Islet precursor cell (in vitro differentiated cells): ENCODE results near the gene YLPM1.
"Not testable (repeated sequence)": the region's sequence is repeated elsewhere in the genome, so short reads cannot be mapped to it uniquely, and the experiment has no call there.

ENCODE experiments used
- DNase-seq: peaks from one replicate; pipeline ENCODE4 v3.0.0-alpha.2; 2018

Gene YLPM1, protein sequence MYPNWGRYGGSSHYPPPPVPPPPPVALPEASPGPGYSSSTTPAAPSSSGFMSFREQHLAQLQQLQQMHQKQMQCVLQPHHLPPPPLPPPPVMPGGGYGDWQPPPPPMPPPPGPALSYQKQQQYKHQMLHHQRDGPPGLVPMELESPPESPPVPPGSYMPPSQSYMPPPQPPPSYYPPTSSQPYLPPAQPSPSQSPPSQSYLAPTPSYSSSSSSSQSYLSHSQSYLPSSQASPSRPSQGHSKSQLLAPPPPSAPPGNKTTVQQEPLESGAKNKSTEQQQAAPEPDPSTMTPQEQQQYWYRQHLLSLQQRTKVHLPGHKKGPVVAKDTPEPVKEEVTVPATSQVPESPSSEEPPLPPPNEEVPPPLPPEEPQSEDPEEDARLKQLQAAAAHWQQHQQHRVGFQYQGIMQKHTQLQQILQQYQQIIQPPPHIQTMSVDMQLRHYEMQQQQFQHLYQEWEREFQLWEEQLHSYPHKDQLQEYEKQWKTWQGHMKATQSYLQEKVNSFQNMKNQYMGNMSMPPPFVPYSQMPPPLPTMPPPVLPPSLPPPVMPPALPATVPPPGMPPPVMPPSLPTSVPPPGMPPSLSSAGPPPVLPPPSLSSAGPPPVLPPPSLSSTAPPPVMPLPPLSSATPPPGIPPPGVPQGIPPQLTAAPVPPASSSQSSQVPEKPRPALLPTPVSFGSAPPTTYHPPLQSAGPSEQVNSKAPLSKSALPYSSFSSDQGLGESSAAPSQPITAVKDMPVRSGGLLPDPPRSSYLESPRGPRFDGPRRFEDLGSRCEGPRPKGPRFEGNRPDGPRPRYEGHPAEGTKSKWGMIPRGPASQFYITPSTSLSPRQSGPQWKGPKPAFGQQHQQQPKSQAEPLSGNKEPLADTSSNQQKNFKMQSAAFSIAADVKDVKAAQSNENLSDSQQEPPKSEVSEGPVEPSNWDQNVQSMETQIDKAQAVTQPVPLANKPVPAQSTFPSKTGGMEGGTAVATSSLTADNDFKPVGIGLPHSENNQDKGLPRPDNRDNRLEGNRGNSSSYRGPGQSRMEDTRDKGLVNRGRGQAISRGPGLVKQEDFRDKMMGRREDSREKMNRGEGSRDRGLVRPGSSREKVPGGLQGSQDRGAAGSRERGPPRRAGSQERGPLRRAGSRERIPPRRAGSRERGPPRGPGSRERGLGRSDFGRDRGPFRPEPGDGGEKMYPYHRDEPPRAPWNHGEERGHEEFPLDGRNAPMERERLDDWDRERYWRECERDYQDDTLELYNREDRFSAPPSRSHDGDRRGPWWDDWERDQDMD (N-terminal part only)

DNA sequence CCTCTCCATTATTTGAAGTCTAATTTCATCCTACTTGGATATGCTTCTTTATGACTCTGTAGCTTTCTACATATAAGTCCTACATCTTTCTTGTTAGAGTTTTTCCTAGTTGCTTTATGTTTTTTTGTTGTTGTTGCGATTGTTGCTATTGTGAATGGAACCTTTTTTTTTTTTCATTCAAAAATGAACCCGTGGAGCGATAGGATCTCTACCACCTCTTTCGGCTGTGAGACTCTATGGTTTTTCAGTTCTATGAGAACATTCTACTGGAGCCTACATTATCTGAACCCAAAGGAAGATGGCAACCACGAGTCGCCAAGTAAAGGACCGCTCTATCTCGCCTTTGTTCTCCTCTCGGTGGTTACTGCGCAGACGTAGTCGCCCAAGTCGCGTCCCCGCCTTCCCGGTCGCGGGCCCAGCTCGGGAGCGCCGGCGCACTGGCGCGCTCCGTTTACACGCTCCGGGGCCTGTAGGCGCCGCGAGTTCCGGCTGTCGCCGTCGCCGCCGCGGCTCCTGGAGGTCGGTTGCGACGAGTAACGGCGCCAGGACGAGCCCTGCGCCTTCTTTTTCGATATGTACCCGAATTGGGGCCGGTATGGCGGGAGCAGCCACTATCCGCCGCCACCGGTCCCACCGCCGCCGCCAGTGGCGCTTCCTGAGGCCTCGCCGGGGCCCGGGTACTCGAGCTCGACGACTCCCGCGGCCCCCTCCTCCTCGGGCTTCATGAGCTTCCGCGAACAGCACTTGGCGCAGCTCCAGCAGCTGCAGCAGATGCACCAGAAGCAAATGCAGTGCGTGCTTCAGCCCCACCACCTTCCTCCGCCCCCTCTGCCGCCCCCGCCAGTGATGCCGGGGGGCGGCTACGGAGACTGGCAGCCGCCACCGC lies at the start of gene YLPM1:
YLPM1 (plus strand) TSS at position 400 of the 886 bp plus-strand sequence; CDS start at position 574, 174 bp downstream.
- DNase-seq: peak; percentile 96

DNA sequence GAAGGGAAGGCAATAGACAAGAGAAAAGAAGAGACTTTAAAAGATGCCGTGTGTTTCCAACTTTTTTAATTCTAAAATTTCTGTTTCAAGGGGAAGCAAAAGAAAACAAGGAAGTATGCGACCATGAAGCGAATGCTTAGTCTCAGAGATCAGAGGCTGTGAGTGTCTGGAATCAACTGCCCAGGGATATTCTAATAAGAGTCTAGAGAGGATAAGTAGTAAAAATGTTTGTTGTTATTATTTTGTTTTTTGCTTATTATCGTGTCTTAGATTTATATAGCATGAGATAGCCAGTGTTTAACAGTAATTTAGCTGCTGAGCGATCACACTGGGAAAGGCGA lies 49.8 kb upstream of the YLPM1 start:
- no peak for DNase-seq

DNA sequence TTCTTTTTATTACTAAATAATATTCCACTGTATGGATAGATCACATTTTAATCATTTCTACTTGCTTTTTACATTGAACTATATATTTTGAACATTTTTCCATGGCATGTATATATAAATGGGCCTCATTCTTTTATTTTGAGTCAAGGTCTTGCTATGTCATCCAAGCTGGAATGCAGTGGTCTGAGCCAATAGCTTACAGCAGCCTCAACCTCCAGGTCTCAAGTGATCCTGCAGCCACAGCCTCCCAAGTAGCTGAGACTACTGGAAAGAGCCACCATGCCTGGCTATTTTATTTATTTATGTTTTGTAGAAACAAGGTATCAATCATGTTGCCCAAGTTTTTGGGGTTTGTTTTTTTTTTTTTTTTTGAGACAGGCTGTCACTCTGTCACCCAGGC lies 42.6 kb upstream of the YLPM1 start:
- DNase-seq: no peak

DNA sequence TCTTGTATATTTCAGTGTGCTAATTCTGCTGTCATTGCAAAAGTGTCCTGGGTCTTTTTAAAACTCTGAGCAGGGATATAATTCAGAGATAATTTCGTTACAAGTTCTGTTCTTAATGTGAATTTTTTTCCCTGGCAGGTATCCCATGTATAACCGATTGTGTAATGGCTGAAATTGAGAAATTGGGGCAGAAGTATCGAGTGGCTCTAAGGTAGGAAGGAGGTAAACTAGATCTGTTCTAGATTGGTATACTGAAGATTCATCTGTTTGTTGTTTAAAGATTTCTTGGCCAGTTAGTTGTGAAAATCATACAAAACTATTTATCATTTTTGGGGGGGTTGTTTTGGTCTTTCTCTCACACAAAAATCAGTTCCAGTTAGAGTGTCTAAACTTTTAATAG lies 40.0 kb upstream of the YLPM1 start:
- DNase-seq: no peak

DNA sequence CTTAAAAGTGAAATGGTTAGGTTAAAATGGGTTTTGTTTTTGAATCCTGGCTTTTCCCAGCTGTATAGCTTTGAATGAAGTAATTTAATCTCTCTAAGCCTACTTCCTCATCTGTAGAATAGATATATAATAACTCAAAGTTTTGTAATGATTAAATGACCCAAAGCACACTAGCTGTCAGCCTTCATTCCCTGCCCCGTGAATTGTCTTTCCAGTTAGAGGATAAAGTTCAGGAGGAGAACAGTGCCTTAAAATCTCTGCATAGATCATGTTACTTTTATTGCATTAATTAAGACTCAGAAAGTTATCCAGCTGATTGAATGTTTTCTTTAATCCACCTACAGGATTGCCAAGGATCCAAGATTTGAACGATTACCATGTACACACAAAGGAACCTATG lies 30.7 kb upstream of the YLPM1 start:
- DNase-seq: no peak

DNA sequence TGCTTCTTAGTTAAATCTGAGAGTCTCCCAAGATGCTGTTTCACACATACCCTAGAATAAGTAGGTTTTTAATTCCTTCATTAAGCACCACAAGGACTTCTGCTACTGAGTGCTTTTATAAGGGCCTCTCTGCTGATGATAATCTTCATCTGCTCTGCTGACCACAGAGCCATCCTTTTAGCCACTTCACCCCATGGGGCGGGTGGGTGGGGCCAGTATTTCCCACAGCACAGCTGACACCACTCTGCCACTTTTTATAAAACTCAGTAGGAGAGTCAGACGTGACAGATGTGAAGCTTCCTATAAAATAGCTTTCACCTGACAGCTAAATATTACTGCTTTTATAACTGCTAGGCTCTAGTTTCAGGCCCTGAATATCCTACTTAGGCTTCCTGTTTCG lies 29.9 kb upstream of the YLPM1 start:
- no peak for DNase-seq

DNA sequence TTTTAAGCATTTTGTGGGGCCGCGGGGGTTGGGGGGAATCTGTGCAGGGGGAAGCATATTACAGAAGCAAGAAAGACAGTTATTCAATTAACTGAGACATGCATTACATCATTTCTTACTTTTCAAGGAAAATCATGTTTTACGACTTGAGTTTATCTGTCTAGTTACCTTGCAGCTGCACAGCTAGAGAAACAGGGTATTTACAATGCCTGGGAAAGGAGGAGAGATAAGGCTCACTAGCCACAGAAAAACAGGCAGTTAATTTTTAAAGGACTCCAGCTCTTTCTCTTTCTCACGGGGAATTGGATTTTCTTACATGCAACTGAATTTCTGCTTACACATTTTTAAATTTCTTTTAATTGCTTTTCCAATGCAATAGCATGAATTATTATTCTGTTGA lies 28.0 kb upstream of the YLPM1 start:
- DNase-seq: no peak

DNA sequence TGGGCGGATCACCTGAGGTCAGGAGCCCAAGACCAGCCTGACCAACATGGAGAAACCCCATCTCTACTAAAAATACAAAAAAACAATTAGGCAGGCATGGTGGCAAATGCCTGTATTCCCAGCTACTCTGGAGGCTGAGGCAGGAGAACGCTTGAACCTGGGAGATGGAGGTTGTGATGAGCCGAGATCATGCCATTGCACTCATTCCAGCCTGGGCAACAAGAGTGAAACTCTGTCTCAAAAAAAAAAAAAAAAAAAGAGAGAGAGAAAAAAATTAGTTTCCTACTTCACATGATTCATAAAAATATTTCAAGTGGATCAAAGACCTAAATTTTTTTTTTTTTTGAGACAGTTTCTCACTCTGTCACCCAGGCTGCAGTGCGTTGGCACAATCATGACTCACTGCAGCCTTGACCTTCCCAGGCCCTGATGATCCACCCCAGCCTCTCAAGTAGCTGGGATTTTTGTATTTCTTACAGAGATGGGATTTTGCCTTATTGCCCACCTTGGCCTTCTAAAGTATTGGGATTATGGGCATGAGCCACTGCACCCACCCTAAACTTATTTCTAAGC lies 25.3 kb upstream of the YLPM1 start:
- no peak for DNase-seq

DNA sequence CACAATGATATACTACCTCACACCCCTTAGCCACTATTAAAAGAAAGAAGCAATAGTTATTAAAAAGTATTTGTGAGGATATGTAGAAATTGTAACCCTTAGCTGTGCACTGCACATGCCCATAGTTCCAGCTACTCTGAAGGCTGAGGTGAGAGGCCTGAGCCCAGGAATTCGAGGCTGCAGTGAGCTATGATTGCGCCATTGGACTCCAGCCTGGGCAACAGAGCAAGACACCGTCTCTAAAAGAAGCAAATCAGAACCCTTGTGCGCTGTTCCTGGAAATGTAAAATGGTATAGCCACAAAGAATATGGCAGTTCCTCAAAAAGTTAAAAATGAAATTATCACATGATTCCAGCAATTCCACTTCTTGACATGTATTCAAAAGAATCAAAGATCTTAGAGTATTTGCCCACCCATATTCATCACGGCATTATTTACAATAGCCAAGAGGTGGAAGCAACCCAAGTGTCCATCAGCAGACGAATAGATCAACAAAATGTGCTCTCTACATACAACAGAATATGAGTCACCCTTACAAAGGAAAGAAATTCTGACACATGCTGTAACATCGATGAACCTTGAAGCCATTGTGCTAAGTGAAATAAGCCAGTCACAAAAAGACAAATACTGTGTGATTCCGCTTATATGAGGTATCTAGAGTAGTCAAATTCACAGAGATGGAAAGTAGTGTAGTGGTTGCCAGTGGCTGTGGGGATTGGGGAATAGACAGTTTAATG lies 23.7 kb upstream of the YLPM1 start:
- DNase-seq: no peak

DNA sequence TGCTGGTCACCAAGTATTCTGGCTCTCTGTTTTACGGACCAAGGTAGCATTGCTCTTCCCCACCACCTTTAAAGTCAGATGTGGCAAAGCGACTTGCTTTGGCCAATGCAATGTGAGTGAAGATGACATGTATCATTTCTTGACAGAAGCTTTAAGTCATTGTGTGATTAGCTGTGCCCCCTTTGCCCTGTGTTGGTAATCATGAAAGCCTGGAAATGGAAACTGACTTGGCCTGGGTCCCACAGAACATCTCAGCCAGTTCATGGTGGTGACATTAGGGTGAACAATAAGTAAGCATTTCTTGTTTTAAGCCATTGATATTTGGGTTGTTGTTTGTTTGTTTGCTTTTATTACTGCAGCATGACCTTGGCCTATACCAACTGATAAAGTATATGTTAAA lies 15.9 kb upstream of the YLPM1 start:
- no peak for DNase-seq

DNA sequence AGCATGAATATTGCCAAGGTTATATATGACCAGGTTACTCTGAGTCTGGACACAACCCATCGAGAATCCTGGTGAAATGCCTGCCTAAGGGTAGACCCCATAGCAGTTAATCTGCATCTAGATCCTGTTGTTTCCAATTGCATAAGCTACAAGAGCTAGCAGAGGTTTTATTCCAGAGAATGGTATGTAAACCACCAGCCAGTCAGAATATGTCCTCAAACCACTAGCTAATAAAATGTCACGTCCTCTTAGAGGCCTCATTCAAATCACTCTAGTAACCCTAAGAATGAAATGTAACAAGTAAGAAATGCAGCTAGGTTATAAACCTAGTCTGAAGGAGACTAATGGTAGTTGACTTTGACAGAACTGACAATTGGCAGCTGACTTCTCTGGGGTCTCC lies 9.0 kb upstream of the YLPM1 start:
- DNase-seq: no peak

DNA sequence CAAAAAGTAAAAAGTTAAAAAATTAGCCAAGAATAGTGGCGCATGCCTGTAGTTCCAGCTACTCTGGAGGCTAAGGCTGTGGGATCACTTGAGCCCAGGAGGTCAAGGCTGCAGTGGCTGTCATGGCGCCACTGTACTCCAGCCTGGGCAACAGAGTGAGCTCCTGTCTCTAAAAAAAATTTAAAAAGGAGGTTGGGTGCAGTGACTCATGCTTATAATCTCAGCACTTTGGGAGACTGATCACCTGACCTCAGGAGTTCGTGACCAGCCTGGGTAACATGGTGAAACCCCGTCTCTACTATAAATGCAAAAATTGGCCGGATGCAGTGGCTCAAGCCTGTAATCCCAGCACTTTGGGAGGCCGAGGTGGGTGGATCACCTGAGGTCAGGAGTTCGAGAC lies 8.2 kb upstream of the YLPM1 start:
- DNase-seq: no peak

DNA sequence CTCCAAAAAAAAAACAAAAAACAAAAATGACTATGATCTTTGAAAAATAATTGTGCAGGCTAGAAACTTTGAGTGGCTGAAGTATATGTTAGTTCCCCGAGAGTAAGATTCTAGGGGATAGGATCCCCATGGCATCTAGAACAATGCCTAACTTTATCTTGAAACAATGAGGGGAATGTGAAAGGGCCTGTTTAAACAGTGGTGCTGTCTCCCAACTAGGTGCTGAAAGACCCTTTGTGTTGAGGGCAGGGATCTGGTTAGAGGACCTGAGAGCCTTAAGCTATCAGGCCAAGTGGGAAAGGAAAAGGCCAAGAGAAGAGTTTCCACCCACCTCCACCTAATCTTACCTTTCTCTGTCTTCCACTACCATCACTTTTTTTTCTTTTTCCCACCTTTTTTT lies 6.8 kb upstream of the YLPM1 start:
- DNase-seq: no peak

DNA sequence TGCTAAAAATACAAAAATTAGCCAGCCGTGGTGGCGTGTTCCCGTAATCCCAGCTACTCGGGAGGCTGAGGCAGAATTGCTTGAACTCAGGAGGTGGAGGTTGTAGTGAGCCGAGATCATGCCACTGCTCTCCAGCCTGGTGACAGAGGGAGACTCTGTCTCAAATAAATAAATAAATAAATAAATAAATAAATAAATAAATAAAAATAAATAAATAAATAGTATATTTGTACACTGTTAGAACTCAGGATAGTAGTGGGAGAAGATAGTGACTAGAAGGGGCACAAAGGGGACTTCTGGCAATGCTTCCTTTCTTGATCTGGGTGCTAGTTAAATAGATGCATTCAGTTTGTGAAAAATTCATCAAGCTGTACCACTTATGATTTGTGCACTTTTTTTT lies 4.6 kb upstream of the YLPM1 start:
- DNase-seq: not testable (repeated sequence)

DNA sequence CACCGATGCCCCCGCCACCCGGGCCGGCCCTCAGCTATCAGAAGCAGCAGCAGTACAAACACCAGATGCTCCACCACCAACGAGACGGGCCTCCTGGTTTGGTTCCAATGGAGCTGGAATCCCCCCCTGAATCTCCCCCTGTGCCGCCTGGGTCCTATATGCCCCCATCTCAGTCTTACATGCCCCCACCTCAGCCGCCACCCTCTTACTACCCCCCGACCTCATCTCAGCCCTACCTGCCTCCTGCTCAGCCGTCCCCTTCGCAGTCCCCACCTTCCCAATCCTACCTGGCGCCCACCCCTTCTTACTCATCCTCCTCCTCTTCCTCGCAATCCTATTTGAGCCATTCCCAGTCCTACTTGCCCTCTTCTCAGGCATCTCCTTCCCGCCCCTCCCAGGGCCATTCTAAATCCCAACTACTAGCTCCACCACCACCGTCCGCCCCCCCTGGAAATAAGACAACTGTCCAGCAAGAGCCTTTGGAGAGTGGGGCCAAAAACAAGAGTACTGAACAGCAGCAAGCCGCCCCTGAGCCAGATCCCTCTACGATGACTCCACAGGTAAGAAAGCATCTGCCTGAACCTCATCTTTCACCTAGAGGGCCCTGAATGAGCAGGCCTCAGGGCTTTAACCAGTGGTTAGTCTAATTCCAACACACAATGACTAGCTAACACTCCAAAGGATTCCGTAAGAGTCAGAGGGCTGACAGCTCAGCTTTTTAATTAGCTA lies 851 bp downstream of the YLPM1 start:
- peak; percentile 63 for DNase-seq

DNA sequence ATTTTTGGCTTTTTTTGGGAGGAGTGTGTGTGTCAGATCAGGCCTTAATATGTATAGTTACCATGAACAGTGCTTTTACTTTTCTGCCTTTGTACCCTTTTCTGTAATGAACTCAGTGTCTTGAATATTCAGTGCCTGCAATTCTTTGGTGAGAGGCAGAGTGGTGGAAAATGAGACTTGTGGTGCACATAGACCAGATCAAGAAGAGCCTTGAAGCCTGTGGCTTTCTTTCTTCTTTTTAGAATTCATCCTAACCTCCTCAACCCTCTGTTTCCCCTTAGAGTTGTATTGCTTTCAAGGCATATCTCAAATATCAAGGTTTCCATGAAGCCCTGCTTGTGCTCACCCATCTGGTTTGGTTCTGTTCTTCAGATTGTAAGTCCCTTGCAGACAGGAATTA lies 2.6 kb downstream of the YLPM1 start:
- no peak for DNase-seq

DNA sequence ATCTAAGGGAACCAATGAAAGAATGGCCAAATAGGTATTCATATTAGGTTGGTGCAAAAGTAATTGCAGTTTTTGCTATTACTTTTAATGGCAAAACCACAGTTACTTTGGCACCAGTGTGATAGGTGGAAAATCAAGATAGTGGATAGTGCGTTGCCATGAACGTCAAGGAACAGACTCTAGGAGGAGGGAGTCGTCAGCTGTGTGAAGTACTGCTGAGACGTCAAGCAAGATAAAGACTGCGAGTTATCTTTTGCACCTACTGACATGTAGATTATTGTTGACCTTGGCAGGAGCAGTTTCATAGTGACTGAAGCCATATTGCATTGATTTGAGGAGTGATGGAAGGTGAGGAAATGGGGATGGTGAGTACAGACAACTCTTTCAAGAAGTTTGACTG lies 8.3 kb downstream of the YLPM1 start:
- no peak for DNase-seq

DNA sequence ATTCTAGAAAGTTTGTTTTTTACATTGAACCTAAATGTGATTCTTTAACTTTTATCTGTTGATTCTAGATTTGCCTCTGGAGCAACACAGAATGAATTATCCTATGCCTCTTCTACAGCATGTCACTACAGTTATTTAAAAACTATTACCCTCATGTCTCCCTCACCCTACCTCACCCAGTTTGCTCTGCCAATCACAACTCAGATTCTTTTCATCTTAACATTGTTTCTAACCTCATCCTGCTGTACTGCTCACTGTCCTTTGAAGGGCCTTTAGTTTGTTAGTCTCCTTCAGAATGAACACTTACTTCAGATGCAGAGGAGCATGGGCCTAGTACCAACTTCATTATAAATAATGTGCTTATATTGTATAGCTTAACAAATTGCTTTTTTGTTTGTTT lies 21.5 kb downstream of the YLPM1 start:
- DNase-seq: no peak

DNA sequence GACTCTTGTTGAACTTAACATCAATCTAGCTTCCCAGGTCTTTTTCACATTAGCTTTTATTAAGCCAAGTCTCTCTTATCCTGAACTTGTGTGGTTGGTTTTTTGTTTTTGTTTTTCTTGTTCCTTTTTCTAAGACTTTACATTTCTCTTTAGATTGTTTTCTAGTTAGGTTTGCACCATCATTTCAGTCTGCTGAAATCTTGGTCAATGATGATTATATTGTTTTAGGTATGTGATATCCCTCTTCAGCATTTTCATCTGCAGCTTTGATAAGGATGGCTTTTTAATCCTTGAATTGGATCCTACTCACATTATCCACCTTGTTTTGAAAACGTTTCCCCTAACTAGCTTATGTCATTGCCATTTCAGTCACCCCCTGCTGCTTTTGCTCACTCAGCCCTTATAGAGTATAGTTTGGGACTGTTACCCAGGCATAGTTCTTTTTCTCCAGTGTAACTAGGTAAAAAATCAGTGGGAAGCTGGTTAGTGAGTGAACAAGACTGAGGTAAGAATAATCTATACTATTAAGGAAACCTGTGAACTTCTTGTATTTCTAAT lies 22.0 kb downstream of the YLPM1 start:
- DNase-seq: no peak

DNA sequence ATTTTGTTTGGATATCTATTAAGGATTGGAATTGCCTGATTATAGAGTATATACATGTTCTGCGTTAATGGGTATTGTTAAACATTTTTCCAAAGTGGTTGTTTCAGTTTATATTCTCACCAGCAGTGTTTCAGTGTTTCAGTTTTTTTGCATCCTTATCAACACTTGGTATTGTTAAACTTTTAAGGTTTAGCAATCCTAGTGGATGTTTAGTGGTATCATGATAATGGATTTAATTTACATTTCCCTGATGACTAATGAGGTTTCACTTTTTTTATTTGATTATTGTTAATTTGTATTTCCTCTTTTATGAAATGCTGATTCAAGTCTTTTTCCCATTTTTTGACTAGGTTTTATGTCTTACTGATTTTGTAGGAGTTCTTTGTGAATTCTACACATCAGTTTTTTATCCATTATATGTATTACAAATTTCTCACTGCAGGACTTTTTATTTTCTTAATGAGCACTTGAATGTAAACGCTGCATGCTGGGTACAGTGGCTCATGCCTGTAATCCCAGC lies 23.7 kb downstream of the YLPM1 start:
- no peak for DNase-seq
